GM23338 (cell line): ENCODE data around the gene DPH1. TPM values are rescaled to one million over a fixed set of nuclear protein-coding genes. Genes with fewer than 3 reads are reported as not detected.
A peak's percentile ranks its signal among the peaks of the same experiment; 100 is the strongest.

Source experiments
- ATAC-seq: fragments of 200-7000 bp; cut with Tn5 transposase; 3 replicates; pipeline ENCODE4 v1.9.1; 2020
- DNase-seq: peaks from one replicate; pipeline ENCODE4 v3.0.0-alpha.2; 2015; ENCODE audit warnings: low spot score
- H2AFZ ChIP-seq: fragments of 200-600 bp; sonication (generic); 2 replicates; pipeline ENCODE4 v1.8.0; 2016; ENCODE audit warnings: antibody characterized with exemption, mild to moderate bottlenecking, moderate library complexity
- H3F3A ChIP-seq: fragments of 200-600 bp; sonication (generic); replicated peaks from 2 replicates; pipeline ENCODE4 v1.8.0; 2017; ENCODE audit warnings: antibody characterized with exemption, mixed run types, low read depth
- H3K27ac ChIP-seq: fragments of 200-600 bp; sonication (generic); 2 replicates; pipeline ENCODE4 v1.6.1; 2016; ENCODE audit warnings: low read depth
- H3K27me3 ChIP-seq: fragments of 200-600 bp; sonication (generic); 2 replicates; pipeline ENCODE4 v1.8.0; 2016; ENCODE audit warnings: mild to moderate bottlenecking, mixed run types, moderate library complexity; ENCODE audit not compliant: insufficient read depth
- H3K36me3 ChIP-seq: fragments of 200-600 bp; sonication (generic); 2 replicates; pipeline ENCODE4 v1.8.0; 2016; ENCODE audit warnings: mild to moderate bottlenecking; ENCODE audit not compliant: insufficient read depth
- H3K4me1 ChIP-seq: fragments of 200-600 bp; sonication (generic); 2 replicates; pipeline ENCODE4 v1.8.0; 2016; ENCODE audit warnings: mild to moderate bottlenecking, moderate library complexity; ENCODE audit not compliant: insufficient read depth
- H3K4me2 ChIP-seq: fragments of 200-600 bp; sonication (generic); 2 replicates; pipeline ENCODE4 v1.7.1; 2017; ENCODE audit warnings: mixed run types
- H3K4me3 ChIP-seq: fragments of 200-600 bp; sonication (generic); 2 replicates; pipeline ENCODE4 v1.6.1; 2016; ENCODE audit warnings: mixed run types
- H3K79me2 ChIP-seq: fragments of 200-600 bp; sonication (generic); replicated peaks from 2 replicates; pipeline ENCODE4 v1.8.0; 2017; ENCODE audit warnings: mild to moderate bottlenecking; ENCODE audit not compliant: insufficient read depth
- H3K9me2 ChIP-seq: fragments of 200-600 bp; sonication (generic); 2 replicates; pipeline ENCODE4 v1.8.0; 2017; ENCODE audit not compliant: insufficient read depth
- H4K20me1 ChIP-seq: fragments of 200-600 bp; sonication (generic); replicated peaks from 2 replicates; pipeline ENCODE4 v1.8.0; 2017; ENCODE audit warnings: mild to moderate bottlenecking; ENCODE audit not compliant: insufficient read depth
- H3K27ac Mint-ChIP-seq: 2 replicates; pipeline ENCODE4 v1.8.0; 2020; ENCODE audit warnings: inconsistent platforms, mild to moderate bottlenecking, moderate library complexity, mixed read lengths
- H3K27me3 Mint-ChIP-seq: 3 replicates; pipeline ENCODE4 v1.8.0; 2022; ENCODE audit warnings: low read depth, mild to moderate bottlenecking, moderate library complexity, mixed read lengths, inconsistent platforms; ENCODE audit not compliant: insufficient read depth, poor library complexity
- H3K36me3 Mint-ChIP-seq: 3 replicates; pipeline ENCODE4 v1.8.0; 2021; ENCODE audit warnings: low read depth, mild to moderate bottlenecking, inconsistent platforms, moderate library complexity, mixed read lengths
- H3K4me1 Mint-ChIP-seq: 3 replicates; pipeline ENCODE4 v1.8.0; 2020; ENCODE audit warnings: mild to moderate bottlenecking, inconsistent platforms, mixed read lengths
- H3K4me3 Mint-ChIP-seq: 3 replicates; pipeline ENCODE4 v1.8.0; 2021; ENCODE audit warnings: moderate library complexity, mild to moderate bottlenecking, inconsistent platforms, mixed read lengths
- H3K9me3 Mint-ChIP-seq: 3 replicates; pipeline ENCODE4 v1.8.0; 2020; ENCODE audit warnings: moderate library complexity, mild to moderate bottlenecking, inconsistent platforms, mixed read lengths
- CREB1 ChIP-seq: fragments of 250-450 bp; sonication (Bioruptor Pico); IDR thresholded peaks from 2 replicates; pipeline ENCODE4 v1.5.0; 2020; ENCODE audit warnings: low read depth, mild to moderate bottlenecking, moderate library complexity
- EZH2 ChIP-seq: fragments of 200-600 bp; sonication (generic); IDR thresholded peaks from one replicate; pipeline ENCODE4 v1.8.0; 2017; ENCODE audit warnings: antibody characterized with exemption, mild to moderate bottlenecking, low read depth; ENCODE audit not compliant: unreplicated experiment
- STAT1 ChIP-seq: IDR thresholded peaks from one replicate; pipeline ENCODE4 v1.6.1; 2016; ENCODE audit warnings: antibody characterized with exemption; ENCODE audit not compliant: unreplicated experiment
- ZNF462 ChIP-seq: fragments of 250-450 bp; sonication (Bioruptor Pico); IDR thresholded peaks from 2 replicates; pipeline ENCODE4 v1.5.0; 2020; ENCODE audit warnings: mild to moderate bottlenecking, moderate library complexity
- polyA plus RNA-seq: library from polyadenylated mRNA; unstranded; fragments of >200 nt; fragmentation: Nextera tagmentation; extraction: Ambion mirVana; gene quantifications from 2 replicates; pipeline ENCODE4 v1.2.1, GENCODE V29; 2016
- total RNA-seq: library from RNA; depleted of rRNA; stranded (reverse); fragments of >200 nt; shearing (Covaris generic); gene quantifications from 2 replicates; pipeline ENCODE4 v1.2.3, GENCODE V29; 2014

Gene DPH1
- total and polyA plus RNA-seq, 2 experiments from 2014 or later: 11.8 to 28.2 TPM

DNA sequence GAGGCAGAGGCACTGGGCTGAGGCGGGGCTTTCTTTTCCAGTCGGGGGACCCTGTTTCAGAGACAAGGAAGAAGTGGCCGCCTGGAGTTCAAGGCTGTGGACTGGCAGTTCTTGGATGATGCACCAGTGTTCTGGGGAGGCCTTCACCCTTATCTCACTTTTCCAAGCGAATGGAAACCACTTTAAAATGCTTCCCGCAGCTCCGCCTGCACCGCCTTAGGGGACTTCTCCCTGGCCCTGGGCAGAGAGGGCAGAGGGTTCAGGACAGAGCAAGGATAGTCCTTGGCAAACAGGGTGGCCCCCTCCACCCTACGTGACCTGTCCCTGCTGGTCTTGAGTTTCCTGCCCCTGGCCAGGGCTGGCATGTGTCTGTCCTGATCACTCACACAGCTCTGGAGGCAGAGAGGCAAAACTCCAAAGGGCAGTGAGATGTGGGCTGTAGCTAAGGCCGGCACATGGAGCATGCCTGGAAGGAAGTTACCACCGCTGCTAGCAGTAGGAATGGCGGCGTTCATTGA, 25.5 kb upstream of the DPH1 start:
- Histone ChIP-seq H2AFZ (0 out of 2 replicates have a peak overlapping the region, but pooled peaks have one; percentile 38), H3K4me2 (no peak overlapping the region), H3K4me1 (peaks cover 3% of the 10 kb centered on the region; the same call in 1 of the 2 replicates), H3K27me3 (peaks cover 3% of the 10 kb centered on the region), H3F3A (no peaks in the 10 kb centered on the region), H3K4me3 (no peak overlapping the region), H3K36me3 (no peaks in the 10 kb centered on the region), H3K27ac (no peak overlapping the region), H3K9me2 (no peaks in the 10 kb centered on the region), H3K79me2 (no peaks in the 10 kb centered on the region), H4K20me1 (no peaks in the 10 kb centered on the region)
- no peak for TF ChIP-seq ZNF462
- Mint-ChIP-seq H3K4me1 (peaks cover 3% of the 10 kb centered on the region), H3K36me3 (no peaks in the 10 kb centered on the region), H3K27ac (no peak overlapping the region), H3K4me3 (no peak overlapping the region), H3K27me3 (peaks cover 19% of the 10 kb centered on the region), H3K9me3 (no peaks in the 10 kb centered on the region; the same call in 2 of the 3 replicates)
- ATAC-seq (no peak), DNase-seq (no peak)

GRCh38 chr17:2008332-2009126, 21.4 kb upstream of the DPH1 start:
- no peaks in the 10 kb centered on the region for H4K20me1 ChIP-seq
- 0 out of 2 replicates have a peak, but pooled peaks cover 5% of the 10 kb centered on the region for H3K27me3 ChIP-seq
- no peak overlapping the region for H3K4me3 ChIP-seq
- no peaks in the 10 kb centered on the region for H3K9me2 ChIP-seq
- no peak for ATAC-seq
- no peak overlapping the region for H3K4me2 ChIP-seq
- no peak overlapping the region for H3K27ac ChIP-seq
- peaks cover 13% of the 10 kb centered on the region; the same call in 1 of the 2 replicates for H3K4me1 ChIP-seq
- H2AFZ ChIP-seq: no peak overlapping the region
- no peak for DNase-seq
- H3F3A ChIP-seq: no peaks in the 10 kb centered on the region; the same call in 1 of the 2 replicates
- H3K4me3 Mint-ChIP-seq: no peak overlapping the region
- H3K9me3 Mint-ChIP-seq: no peaks in the 10 kb centered on the region; the same call in 2 of the 3 replicates
- no peaks in the 10 kb centered on the region for H3K79me2 ChIP-seq
- no peaks in the 10 kb centered on the region for H3K36me3 ChIP-seq
- H3K4me1 Mint-ChIP-seq: peaks cover 14% of the 10 kb centered on the region
- H3K27ac Mint-ChIP-seq: no peak overlapping the region
- H3K27me3 Mint-ChIP-seq: peaks cover 19% of the 10 kb centered on the region
- H3K36me3 Mint-ChIP-seq: no peaks in the 10 kb centered on the region
- TF ChIP-seq EZH2 (no peak), STAT1 (no peak), CREB1 (CRISPR knock-in tag) (no peak), ZNF462 (no peak)
